GM21447 (cell line): ENCODE results near the gene SCGB1D1.

Experiments used
- ATAC-seq: cut with Tn5 transposase; IDR thresholded peaks from one replicate; pipeline ENCODE4 v1.9.1; 2021; ENCODE audit not compliant: unreplicated experiment

SCGB1D1 gene, protein sequence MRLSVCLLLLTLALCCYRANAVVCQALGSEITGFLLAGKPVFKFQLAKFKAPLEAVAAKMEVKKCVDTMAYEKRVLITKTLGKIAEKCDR

DNA sequence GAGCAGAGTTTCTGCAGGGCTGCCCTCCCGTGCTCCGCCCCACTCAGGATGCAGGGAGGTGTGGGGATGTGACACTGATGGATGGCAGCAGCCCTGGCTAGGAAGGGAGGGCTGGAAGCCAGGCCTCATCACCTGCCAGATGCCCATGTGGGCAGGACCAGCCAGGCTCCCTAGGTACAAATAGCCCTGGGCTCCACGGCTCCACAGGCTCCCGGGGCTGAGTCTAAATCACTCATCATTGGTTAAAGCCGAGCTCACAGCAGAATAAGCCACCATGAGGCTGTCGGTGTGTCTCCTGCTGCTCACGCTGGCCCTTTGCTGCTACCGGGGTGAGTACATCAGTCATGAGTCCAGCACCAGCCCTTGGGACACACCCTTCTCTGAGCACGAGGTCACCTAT lies at the start of gene SCGB1D1:
Gene SCGB1D1, plus strand, starts transcription at position 206 of the 400 bp plus-strand sequence. Its CDS starts 69 bp downstream, at position 275.
- ATAC-seq = no peak

DNA sequence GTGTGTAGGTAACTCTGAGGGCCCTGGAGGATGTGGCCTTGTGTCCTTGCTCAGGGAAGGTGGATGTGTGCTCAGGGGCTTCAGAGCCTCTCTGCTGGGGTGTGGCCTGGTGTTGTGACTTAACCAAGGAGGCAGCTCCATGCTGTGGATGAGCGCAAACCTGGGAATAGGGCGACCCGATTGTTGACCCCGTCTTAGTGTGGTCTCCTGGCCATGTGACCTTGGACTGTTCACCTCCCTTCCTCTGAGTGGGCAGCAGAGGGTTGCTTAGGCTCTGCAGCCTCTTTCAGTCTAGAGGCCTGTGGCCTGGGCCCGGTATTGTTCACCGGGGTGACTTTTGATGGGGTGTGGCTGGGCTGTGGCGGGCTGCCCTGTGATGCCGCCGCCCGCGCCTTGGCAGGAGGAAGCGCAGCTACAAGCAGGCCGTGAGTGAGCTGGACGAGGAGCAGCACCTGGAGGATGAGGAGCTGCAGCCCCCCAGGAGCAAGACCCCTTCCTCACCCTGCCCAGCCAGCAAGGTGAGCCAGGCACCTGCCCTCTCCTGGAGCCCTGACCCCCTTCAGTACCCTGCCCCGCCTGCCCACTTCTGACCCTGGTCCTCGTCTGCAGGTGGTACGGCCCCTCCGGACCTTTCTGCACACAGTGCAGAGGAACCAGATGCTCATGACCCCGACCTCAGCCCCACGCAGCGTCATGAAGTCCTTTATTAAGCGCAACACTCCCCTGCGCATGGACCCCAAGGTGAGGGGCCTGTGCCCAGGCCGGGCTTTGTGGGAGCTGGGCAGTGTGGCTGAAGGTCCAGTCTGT lies 49.5 kb upstream of the SCGB1D1 start:
- no peak for ATAC-seq

DNA sequence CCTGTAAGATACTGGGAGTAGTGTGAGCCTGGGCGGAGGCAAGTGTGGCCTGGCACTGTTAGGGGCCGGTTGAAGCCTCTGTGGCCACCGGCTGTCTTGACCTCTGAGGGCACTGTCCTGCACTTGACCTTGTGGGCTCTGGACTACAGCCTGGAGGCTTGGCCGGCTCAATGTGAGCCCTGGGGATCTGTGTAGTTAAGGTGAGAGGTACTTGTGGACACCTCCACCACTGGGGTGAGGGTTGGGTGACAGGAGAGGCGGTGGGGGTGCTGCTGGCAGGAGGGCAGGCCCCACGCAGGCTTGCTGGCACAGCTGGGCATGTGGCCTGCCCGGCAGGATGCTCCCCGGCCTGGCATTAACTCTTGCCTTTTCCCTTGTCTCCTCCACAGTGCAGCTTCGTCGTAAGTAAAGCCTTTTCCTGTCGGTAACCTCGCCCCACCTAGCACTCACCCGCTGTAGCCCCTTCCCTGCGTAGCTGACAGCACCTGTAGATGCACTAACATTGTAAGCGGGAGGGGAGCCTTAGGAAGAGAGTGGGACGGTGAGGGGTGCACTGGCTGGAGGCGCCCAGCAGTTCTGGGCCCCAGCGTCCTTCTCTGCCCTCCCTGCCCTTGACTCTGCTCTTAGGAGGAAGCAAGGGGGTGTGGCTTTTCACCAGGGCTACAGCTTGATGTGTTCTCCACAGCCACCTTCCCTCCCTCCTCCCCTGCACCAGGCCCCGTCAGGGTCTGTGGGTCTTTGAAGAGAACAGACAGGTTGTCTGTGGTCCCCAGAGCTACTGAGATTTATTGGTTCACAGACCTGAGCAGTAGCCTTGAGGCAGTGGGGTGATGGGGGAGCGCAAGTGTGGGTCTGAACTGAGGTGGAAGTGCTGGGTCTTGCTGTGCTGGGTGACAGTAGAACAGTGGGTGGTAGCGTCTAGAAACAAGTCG lies 48.6 kb upstream of the SCGB1D1 start:
- ATAC-seq = no peak

DNA sequence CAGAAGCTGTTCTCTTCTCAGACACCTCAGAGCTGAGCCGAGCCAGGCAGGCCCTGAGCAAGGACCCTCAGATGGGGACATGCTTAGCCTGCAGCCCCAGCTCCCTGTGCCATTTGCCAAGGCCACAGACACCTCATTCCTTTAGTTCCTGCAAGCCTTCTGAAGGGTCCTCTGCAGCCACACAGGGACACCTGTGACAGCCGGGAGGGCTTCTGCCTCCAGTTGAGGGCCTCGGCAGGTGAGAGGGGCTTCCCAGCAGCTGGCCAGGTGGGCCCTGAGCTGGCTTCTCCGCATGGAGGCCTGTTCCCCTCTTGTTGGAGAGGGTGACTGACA lies 48.0 kb upstream of the SCGB1D1 start:
- no peak for ATAC-seq

DNA sequence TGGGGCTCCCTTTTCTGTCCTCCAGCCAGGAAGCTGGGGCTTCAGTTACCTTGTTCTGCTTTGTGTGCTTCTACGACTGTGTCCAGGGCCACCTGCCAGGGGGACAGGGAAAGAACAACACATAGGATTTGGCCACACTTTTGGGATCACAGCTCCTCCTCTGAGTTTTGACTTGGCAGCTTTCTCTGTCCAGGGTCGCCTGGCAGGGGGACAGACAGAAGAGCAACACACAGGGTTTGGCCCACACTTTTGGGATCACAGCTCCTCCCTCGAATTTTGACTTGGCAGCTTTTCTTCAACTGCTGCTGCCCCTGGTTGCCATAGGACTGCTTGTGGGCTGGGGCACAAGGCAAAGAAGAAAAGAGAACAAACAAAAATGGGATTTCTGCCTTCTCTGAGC lies 47.1 kb upstream of the SCGB1D1 start:
- ATAC-seq = no peak

DNA sequence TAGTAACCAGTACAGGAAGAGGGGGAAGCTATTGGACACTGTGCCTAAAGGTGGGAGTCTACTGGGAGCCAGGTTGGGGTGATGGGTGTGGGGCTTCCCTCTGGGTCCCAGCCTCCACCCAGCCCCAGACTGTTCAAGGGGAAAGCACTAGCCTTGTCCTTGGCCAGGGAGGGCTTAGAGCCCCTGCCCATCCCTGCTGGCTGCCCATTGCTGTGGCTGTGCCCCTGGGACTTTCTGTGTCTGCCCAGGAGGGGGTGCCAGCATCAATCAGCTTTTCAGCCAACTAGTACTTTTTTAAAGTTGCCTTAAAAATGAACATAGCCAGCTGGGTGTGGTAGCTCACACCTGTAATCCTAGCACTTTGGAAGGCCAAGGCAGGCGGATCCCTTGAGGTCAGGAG lies 46.3 kb upstream of the SCGB1D1 start:
- ATAC-seq = no peak

DNA sequence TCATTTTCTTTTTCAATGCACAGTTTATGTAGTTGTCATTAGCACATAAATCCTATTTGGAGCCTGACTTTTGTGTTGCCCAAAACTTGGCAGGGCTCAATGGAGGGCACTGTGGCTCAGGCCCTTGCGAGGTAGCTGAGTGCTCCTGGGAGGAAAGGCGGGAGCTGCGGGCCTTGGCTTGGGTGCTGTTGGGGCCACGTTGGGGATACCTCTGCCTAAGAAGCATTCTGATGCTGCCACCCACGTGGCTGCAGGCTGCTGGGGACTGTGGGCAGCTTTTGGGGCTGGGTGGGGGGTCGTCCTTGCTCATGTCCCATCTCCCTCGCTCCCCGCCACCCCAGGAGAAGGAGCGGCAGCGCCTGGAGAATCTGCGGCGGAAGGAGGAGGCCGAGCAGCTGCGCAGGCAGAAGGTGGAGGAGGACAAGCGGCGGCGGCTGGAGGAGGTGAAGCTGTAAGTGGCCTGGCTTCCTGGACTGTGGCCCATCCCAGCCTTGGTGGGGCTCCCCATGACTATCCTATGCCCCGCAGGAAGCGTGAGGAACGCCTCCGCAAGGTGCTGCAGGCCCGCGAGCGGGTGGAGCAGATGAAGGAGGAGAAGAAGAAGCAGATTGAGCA lies 45.3 kb upstream of the SCGB1D1 start:
- no peak for ATAC-seq

DNA sequence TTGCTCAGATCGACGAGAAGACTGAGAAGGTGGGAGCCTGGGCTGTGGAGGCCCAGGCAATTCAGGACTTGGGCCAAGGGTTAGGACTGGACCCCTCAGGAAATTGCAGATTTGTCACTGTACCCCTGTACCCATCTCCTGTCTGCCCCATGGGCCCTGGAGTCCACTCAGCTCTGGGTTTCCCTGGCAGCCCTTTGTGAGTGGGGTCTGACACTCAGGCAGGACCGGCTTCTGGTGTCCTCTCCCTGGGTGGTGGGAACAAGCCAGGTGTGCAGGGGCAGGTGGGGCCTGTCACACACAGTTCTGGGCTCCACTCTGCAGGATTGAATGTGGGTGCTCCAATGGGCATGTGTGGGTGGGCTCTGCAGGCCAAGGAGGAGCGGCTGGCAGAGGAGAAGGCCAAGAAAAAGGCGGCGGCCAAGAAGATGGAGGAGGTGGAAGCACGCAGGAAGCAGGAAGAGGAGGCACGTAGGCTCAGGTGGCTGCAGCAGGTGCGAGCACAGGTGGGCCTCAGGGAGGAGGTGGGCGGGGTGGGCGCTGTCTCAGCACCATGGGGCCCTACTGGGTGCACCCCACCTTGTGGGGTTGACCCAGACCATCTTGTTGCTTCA lies 44.6 kb upstream of the SCGB1D1 start:
- no peak for ATAC-seq

DNA sequence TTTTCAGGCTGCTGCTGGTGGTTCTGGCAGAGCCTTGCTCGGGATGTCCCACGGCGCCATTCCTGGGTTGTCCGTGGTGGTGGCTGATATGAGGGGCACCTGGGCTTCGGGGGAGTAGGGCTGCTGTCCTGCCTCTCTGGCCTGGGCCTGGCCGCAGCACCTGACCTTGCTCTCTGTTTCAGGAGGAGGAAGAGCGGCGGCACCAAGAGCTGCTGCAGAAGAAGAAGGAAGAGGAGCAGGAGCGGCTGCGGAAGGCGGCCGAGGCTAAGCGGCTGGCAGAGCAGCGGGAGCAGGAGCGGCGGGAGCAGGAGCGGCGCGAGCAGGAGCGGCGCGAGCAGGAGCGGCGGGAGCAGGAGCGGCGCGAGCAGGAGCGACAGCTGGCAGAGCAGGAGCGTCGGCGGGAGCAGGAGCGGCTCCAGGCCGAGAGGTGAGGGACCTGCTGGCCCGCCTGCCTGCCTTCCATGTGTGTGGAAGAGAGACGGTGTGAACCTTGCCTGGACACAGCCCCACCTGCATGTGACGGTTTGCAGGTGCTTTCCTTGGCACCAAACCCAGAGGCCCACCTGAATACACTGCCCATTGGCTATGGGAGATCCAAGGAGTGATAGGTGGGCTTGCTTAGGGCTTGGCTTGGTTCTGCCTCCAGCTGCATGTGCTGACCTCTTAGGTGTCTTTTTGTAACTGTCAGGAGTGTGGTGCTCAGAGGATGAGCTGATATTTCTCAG lies 43.4 kb upstream of the SCGB1D1 start:
- ATAC-seq = no peak

DNA sequence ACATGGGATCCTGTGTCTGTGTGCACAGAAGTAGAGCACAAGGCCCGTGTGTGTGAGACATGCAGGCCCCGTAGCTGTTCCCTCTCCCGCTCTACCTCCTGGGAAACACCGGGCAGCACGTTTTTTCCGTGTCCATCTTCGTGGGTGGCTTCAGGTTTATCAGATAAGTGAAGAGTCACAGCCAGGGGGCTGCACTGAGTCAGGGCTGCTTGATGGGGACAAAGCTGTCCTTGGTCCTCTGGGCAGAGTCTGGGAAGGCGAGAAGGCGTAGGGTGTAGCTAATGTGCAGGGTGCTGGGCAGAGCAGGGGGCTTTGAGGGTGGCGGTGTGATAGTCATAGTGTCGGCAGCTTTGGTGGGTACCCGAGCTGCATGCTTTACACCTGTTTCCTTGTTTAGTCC lies 42.5 kb upstream of the SCGB1D1 start:
- no peak for ATAC-seq

DNA sequence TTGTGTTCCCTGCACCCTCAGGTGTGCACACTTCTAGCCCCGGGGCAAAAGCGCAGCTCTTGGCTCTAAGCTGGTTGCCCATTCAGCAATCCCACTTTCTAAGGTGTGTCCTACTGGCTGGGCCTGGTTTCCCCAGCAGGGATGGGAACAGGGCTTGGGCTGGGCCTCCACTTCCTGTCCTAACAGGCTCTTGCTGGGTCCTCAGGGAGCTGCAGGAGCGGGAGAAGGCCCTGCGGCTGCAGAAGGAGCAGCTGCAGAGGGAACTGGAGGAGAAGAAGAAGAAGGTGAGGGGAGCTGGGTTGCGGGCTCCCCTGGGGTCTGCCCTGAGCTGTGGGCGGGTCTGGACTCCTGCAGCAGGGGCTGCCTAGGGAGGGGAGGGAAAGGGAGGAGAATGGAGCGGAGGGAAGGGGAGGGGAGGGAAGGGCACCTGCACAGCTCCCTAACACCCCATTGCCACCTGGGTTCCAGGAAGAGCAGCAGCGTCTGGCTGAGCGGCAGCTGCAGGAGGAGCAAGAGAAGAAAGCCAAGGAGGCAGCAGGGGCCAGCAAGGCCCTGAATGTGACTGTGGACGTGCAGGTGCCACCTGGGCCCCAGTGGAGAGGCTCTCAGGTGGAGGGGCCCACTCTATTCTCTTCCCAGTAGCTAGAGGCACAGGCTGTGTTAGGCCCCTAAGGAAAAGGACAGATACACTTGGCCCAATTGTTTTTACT lies 41.6 kb upstream of the SCGB1D1 start:
- no peak for ATAC-seq

DNA sequence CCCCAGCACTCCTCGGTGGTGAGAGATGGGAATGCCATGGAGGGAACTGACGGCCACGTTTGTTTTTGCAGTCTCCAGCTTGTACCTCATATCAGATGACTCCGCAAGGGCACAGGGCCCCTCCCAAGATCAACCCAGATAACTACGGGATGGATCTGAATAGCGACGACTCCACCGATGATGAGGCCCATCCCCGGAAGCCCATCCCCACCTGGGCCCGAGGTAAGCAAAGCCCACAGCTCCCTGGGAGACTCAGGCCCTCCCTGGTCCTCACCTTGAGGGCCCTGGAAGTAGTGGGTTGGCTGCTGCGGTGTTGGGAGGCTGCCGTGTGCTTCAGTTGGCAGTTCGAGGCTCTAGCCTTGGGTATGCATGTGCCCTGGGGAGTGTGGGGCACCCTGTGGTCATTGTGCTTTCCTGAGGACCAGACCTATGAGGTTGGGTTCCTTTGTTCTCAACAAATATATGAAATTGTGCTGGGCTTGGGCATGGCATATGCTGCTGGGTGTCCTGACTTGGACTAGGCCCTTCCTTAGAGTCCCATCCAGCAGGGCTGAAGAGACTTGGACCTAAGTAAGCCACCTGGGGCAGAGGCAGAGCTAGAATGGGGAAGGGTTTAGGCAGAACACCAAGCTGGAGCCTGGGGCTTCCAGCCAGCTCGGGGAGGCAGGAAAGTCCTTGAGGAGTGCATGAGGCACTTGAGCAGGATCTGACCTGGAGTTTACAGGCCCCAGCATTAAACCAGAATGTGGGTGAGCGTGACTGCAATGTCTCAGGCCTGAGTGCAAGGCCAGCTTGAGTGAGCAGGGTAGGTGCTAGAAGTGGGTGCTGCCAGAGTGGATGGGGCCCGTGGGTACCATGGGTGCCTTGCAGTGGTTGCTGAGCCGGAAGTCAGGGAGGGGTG lies 39.8 kb upstream of the SCGB1D1 start:
- ATAC-seq = no peak

DNA sequence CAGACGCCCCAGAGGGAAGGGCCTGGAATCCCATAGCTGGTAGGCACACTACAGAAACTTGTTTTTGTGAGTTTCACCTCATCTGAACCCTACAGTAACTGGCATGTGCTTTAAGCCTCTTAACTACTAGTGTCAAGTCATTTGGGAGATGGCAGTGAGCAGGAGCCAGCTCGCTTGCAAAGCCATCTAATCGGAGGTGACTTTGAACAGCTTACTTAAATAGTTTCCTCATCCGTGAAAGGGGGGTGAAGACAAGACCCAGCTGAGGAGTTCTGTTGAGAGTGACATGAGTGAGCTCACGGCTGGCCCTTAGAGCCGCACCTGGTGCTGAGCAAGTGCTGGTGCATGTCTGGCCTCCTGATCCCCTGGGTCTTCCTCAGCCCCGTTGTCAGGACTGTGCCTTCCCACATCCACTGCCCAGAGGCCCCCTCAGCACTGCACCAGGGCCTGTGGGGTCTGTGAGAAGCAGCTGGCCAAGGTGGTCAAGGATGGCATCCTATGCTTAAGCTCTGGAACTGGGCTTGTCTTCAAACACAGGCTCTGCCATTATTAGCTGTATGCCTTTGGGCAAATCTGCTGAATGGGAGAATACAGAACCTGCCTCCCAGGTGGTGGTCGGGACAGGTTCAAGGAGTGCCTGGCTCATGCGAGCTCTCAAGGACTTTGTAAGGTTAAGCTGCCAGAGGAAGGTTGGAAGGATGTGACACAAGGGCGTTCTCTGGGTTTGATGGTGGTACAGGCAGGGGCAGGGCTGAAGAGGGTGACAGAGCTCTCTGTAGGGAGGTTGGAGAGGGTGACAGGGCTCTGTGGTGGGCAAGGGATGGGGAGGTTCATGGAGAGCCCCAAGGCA lies 38.9 kb upstream of the SCGB1D1 start:
- ATAC-seq = no peak

DNA sequence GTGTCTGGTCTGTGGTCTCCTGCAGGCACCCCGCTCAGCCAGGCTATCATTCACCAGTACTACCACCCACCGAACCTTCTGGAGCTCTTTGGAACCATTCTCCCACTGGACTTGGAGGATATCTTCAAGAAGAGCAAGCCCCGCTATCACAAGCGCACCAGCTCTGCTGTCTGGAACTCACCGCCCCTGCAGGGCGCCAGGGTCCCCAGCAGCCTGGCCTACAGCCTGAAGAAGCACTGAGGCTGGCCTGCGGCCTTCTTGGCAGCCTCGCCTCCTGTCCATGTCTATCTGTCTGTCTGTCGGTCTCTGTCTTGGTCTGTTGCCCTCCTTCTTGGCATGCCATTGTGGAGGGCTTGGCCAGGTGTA lies 38.3 kb upstream of the SCGB1D1 start:
- no peak for ATAC-seq

DNA sequence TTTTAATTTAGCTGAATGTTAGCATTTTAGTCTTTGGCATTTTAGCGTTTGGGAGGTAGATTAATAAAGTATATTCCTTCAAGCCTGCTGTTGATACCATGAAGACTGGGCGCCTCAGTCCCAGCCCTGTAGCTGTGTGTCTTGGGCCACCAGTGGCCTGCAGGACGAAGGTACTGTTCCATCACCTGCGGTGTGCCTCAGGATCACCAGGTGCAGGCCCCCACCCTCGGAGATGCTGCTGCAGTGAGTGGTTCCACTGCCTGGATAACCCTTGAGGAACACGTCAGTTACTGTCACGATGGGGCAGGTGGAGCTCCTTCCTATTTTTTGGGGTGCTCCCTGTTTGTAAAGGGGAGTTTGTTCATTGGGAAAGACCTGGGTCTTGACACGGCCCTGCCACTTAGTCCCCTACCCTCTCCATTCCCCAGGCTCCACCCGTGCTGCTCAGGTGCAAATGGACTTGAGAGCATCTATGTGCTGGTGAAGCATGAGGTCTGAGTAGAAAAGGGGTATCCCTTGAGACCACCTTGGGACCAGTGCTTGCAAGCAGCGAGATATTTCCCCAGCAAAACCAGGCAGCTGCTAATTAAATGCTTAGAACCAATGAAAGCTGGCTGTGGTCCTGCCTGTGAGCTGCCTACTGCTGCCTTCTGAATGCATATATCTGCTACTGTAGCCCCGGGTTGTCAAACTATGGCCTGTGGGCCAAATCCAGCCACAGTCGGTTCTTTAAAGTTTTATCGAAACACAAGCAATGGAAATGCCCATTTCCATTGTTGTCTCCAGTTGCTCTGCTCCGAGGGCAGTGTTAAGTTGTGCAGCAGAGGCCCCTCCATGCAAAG lies 37.5 kb upstream of the SCGB1D1 start:
- no peak for ATAC-seq

DNA sequence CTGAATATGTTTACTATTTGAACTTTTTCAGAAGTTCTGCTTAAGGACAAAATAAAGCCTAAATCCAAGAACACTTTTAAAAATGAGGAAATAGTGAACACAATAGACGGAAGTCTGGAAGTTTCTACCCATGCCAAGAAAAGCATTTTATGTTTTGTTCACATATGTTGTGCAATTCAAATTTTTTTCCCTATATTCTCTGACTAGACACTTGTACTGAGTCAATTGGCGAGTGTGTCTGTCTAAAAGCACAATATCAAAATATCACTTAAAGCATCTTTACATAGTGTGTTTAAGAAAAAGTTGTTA lies 37.0 kb upstream of the SCGB1D1 start:
- ATAC-seq = no peak

DNA sequence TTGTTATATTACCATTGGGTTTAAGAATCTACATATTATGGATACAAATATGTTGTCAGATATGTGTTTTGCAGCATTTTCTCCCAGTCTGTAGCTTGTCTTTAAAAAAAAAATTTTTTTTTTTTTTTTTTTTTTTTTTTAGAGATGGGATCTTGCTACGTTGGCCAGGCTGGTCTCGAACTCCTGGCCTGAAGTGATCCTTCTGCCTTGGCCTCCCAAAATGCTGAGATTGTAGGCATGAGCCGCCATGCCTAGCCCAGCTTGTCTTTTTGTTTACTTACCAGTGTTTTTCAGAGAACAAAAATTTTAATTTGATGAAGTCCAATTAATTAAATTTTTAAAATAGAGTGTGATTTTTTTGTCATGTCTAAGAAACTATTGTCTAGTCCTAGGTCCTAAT lies 36.4 kb upstream of the SCGB1D1 start:
- ATAC-seq = no peak
